HTR-8/SVneo (cell line): ENCODE data around the gene ANKRD44.
A peak's percentile ranks its signal among the peaks of the same experiment; 100 is the strongest.
"Not testable (repeated sequence)": the region's sequence is repeated elsewhere in the genome, so short reads cannot be mapped to it uniquely, and the experiment has no call there.

Experiments used
- DNase-seq: peaks from one replicate; pipeline ENCODE4 v3.0.0; 2011; ENCODE audit warnings: low spot score, mixed read lengths; ENCODE audit not compliant: insufficient read length
- FAIRE-seq: peaks from 2 replicates; lab custom pipeline; 2011; peaks lifted over from hg19 to GRCh38; lab: Jason Lieb, UNC

Gene ANKRD44

DNA sequence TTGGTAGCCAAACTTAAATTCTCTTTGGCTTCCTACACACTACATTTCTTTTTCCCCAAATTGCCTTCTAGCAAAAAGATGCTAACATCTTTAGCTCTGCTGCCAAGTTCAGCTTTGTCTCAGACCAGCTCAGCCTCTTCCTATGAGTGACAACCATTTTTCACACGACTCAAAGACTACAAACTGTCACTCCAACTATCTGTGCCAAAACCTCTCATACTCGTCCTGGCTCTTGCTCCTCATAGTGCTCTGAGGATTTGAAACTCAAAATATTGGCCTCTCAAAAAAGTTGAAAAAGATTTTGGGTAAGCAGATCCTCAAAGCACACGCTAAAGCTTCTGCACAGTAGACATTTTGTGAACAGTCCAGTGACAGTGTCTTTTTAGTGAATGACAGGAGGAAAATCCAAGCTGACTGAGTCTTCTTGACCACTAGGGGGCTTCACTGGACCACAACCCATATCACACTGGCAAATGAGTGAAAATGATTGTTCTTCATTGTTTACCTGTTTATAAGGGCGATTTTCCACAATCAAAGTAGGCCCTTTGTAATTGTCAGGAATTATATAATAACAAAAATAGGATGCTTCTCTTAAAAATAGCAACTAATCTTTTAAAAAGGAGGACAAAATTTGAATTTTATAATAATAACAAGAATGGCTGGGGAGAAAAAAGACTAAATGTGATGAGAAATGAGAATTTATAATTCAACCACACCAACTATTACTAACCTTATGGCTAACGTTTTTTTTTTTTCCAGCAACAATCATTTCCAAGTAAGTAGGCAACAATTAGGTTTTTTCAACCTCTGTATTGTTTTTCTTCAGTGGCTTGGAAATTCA, 298.6 kb downstream of the ANKRD44 start:
- FAIRE-seq (no peak), DNase-seq (peak; percentile 53)

DNA sequence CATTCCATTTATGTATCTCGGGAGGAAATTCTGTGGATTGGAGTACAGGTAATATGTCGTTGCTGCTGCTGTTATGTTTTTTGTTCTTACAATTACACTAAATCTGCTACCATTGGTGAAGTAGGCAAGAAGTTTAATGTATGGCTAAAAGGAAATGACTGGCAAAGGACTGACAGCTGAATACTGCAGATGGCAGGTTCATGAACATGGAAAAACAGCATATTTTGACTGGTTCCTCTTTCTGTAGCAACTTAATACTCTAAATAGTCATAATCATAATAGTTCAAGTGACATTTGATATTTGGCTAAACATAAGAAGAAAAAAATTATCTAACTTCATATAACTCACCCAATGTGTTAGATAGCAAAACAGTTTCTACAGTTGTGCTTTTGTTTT, 299.6 kb downstream of the ANKRD44 start:
- FAIRE-seq: no peak
- DNase-seq: no peak

DNA sequence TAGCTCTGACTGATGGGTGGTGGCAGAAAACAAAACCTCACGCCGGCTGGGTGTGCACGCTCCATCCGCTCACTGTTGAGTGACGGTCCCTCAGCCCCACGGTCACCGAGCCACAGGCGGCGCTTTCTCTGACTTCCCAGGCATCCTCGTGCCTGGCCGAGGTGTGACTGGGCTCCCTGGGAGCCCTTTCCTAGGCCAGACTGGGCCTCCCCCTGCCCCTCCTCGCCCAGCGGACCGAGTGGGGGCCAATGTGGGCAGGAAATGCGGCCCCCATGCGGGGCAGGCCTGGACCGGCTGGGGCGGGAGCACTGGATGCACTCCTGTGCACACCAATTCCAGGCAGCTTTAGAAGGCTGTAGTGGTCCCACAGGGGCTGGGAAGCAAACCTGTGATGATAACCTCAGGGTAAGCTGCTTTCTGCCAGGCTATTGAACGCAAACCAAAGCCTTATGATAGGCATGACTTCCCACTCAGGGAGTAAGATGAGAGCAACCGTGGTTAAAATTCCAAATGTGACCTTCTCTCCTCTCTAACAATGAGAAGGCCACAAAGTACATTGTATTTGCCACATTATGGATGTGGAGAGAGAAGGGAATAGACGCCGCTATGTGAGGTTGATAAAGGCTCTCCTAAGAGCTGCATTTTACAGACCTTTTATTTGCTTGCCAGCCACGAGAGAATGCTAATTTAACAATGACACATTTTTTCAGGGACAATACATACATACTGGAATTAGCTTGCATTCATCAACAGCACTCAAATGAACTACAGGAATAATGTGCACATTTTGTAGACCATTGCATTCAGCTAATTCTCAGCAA, 300.2 kb downstream of the ANKRD44 start:
- FAIRE-seq (no peak), DNase-seq (no peak)

DNA sequence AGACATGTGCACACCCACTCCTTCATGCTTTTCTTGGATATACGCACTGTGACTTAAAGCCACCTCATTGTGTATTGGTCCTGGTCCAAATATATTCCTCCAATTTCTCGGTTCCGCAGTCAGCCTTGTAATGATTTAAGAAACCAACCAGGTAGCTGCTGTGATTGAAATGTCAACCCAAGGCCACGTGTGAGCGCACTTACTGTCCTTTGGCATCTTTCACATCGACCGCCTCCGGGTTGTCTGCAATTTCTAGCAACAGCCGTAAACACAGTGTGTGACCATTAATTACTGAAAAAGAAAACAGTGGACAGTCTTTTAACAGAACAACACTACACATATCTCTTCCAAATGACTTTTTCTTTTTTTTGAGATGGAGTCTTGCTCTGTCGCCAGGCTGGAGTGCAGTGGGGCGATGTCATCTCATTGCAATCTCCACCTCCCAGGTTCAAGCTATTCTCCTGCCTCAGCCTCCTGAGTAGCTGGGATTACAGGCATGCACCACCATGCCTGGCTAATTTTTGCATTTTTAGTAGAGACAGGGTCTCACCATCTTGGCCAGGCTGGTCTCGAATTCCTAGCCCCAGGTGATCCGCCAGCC, 301.7 kb downstream of the ANKRD44 start:
- not testable (repeated sequence) for FAIRE-seq, DNase-seq

DNA sequence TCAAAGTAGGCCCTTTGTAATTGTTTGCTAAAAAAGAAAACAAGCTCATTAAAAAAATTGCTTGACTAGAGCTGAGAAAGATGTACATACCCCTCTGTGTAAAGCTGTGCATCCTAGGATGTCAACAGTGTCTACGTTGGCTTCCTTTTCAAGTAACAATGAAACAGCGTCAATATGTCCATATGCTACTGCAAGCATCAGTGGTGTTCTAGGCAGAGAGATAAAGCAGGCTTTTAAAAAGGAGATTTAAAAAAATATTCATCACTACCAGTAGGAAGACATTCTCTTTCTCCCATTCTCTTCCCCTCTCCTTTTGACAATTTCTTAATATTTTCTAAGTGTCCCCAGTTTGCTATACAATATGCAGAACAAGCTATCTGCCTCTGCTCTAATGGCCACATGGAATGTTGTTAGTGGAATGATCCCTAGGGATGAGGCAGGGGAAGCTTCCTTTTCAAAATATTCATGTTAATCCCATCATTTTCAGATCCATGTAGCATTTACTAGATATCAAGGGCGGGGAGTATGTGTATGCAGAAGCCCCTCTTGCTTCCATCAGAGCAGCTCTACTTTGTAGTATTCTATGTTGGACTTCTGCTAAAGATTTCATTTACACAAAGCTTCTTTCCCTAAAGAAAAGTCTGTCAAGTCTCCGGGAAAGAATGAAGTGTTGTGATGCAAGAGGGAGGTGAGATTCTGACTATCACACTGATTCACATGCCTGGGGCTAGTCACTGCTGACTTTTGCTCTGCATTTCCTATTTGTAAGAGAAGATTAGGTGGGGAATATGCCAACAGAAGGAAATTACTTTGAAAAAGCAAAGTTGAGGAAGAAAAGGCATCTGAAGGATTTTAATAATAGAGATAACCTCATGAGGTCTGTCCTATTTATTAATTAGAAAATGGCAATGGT, 302.6 kb downstream of the ANKRD44 start:
- FAIRE-seq (no peak), DNase-seq (peak; percentile 11)

DNA sequence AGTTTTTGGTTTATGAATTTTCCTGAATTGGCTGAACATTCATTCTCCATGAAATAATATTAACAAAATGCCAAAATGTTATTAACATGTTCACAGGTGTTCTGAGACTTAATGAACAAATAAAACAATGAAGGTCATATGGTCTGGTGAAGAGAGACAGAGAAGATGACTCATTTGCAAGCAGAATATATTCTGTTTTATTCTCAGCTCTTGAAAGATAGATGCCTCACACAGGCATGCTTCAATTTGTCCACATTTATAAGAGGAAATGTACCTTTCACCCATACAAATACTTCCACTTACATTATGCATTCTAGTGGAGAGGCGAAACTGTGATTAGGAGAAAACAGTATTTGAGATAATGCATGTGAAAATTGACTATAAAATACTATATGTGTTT, 308.7 kb downstream of the ANKRD44 start:
- DNase-seq (no peak), FAIRE-seq (no peak)

DNA sequence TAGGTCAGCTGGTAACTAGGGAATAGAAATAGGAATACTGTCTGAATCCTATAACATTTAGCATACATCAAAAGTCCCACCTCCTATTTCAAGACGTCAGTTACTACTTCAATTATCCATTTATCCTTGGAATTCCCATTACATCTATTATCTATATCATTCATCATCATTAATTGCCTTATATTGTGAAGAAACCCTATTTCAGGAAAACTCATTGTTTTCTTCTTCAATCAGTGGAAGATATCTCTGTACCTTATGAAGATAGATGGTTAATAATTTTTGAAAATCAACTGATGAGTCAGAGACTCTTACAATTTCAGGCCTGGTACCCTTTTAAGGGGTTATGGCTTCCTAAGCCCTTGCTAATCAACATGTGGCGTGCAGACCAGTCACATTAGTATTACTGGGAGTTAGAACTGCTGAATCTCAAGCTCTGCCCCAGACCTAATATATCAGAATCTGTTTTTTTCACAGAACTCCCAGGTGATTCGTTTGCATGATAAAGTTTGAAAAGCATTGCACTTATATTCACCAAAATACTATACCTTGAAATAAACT, 314.7 kb downstream of the ANKRD44 start:
- no peak for FAIRE-seq

DNA sequence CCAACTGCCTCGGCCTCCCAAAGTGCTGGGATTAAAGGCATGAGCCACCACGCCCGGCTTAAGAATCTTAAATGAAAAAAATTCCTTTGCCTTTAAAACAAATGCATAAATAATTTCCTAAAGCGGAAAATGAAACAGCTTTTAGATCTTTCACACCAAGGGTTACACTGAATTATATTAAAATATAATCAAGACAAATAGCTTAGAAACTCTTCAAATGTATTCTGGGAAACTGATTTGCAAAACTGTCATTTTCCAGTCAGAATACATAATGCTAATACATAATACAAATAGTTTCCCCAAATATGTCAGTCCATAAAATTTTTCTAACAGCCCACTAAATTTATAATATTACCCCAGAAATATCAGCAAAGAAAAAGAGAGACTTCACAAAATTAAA, 315.8 kb downstream of the ANKRD44 start:
- DNase-seq: no peak
- no peak for FAIRE-seq

More for the DNA sequence above, 314.7 kb downstream of the ANKRD44 start:
- DNase-seq: no peak

DNA sequence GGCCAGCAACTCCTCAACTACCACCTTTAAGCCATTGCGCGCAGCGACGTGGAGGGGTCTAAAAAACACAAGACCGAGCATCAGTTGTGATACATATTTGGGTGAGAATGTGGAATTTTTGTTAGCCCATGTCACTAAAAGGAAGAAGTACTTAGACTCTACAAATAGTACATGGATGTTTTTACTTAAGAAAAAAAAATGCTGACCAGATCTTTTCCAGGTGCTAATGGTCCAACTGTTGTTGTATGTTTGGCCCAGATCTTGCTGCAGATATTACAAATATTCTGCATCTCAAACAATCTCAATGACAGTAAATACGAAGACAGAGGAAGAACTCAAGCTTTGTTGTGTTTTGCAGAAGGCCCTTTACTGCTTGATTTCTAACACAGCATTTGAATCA, 317.0 kb downstream of the ANKRD44 start:
- no peak for DNase-seq
- FAIRE-seq: no peak

DNA sequence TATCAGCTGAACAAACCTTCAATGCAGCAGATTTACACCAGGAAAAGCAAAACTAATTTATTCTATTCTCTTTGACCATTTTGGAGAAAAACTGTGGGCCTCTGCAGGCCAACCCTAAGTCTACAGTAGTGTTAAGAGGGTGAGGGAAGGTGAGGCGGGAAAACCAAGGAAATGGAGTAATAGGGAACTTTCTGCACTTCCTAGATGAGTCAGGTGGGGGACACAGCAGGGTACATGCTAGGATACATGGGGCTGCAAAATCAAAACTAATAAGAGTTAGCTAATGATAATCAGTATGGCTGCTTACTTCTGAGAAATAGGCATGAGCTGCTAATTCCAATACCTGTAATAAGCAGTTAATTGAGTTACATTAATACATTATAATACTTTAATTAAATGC, 318.1 kb downstream of the ANKRD44 start:
- FAIRE-seq: no peak
- no peak for DNase-seq

DNA sequence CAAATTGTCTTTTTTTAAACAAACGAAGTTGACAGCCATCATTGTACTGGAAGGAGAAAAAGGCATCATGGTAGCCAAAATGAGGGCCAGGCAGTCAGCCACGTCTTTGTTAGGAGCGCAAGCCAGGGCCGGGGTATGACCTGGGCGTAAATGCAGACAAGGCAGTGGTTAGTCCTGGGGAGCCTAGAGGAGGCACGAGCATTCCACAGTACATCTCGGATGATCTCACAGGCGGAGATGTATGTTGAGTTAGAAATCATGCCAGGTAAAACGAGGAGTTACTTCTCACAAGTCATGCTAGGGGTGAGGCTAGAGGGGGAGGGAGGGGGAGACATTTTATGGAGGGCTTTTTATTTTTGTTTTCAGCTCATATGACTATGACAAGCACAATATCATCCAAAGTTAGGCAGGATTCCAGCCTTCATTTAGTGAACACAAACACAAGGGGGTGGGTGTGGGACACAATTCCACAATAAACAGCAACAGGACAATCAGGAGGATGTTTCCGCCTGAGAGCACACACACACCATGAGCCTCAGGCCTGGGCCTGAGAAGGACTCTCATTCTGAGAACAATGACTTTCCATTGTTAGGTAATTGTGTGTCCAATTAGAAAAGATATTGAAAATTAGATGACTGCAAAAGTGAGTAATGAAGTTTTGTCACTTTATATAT, 319.7 kb downstream of the ANKRD44 start:
- FAIRE-seq (no peak), DNase-seq (no peak)

DNA sequence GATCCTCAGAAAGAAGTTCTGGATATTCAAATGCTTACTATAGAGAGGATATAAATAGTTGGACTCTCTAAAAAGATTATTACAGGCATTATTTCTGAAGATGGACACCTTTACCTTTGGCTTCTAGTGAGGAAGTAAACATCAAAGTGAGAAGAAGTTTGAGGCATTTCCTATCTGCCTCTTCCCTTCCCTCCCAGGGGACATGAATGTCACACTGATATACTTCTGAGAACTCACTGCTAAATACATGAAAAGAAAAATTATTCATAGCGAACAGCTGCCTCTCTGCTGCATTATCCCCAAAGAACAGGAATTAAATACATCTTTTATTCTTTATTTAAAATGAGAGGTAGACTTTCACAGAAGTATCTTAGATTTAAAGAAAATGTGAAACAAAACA, 320.5 kb downstream of the ANKRD44 start:
- FAIRE-seq (no peak), DNase-seq (no peak)

DNA sequence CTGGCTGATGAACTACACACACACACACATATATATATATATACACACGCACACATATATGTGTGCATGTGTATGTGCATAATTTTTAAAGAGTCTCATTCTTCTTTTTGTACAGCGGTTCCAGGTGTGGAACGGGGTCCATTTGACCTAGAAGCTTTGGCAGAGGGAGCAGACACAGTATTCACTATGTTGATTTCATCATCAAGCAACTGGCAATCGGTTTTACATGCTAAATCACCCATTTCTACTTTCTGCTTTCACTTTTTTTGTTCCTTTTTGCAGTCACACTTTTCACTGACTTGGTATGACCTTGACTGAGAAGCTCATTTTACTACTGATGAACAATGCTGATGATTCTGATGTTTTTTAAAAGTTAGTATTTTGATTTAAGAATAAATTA, 321.1 kb downstream of the ANKRD44 start:
- FAIRE-seq (no peak), DNase-seq (no peak)

DNA sequence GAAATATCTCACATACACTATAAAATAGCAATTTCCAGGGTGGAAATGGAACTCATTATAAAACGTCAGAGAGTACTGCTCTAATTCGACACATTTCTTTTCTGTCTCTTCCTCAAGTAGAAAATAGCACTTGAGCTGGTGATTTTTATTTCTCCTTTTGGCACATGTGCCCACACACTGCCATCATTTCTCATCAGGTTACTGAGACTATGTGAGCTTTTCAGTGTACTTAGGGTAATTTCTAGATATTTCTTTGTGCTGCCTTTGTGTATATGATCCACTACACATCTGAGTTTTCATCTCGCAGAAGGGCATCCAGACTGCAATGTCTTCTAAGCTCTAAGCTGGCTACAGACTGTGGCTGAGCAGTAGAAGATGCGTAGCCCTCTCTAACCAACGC, 321.9 kb downstream of the ANKRD44 start:
- no peak for FAIRE-seq
- no peak for DNase-seq

DNA sequence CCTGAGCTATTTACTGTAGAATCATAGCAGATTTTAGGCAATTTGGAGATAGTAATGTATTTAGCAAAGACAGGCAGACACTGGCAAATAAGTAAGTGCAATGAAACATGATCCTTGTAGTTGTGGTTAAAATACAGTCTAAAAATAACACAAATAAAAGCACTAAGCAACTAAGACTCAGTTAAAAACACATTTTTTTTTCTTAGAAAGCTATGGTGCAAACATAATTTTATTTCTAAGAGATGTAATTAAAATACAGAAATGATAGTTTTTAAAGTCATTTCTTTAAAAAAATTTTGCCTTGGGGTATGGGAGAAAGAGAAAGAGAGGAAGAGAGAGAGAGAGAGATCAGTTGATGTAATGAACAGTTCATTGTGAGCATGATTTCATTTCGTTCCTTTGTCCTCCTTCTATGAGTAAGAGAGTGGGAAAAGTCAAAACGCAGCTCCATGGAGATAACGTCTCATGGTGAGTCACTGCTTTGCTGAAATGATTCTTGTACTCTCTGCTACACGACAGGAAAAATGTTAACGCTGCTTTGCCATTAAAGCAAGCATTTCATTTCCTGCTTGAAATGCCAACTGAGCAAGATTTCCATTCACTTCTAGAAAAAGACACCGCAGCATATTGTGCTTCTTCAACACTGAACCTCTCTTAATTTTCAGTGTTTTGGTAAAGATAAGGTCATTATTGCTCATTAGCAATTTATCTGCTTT, 322.8 kb downstream of the ANKRD44 start:
- FAIRE-seq (peak; percentile 89), DNase-seq (peak; percentile 80)

DNA sequence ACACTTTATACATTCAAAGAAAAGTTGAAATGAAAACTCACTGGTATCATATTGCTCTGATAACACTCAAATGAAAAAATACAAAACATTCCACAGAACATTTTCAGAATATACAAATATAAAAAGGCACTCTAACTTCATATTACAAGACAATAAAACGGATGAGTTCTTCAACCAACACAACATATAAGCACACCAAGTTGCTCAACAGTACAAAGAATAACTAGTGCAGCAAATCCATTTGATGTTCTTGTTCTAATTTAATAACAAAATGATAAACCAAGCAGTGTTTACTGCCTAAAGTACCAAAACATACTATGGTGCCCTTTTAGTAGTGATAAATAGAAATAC, 323.3 kb downstream of the ANKRD44 start:
- DNase-seq: no peak
- FAIRE-seq: no peak

DNA sequence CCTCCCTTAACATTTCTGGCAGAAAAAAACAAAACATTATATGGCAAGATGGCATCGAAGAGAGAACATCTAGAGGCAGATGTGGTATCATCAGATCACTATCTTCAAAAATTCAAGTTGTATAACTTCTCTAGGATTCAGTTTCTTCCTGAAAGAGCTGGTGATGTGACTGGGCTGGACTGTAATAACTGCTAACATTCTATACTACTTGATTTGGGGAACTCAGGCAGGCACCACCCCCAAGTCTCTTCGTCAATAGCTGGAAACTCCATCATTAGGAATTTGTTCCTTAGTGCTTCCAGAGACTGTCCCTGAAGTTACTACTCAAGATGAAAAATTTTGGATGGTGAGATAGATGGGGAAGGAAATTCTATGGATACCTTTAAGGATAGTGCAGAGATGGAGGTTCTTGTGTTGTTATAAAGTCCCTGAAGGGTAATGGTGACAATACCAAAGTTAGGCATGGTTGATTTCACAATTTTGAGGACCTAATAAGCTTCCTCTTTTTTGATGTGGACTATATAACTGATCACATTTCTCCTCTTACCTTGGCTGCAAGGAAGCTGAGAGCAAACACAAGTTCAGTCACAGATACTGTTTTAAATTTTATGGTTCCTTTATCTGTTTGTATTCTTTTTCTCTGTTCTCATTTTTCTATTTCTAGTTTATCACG, 324.9 kb downstream of the ANKRD44 start:
- FAIRE-seq (no peak), DNase-seq (no peak)

DNA sequence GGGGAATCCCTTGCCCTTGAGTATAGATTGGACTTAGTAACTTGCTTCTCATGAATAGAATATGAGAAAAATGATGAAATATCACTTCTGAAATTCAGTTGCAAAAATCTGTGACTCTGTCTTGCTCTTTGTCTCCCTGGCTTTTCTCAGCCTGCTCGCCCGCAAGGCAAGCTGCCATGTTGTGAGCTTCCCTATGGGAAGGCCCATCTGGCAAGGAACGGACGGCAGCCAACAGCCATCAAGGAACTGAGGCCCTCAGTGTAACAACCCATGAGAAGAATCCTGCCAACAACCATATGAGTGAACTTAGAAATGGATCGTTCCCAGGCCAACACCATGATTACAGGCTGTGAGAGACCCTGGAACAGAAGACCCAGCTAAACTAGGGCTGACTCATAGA, 325.7 kb downstream of the ANKRD44 start:
- FAIRE-seq: no peak
- DNase-seq: no peak
